WTC11 (cell line): Measurements from ENCODE around the gene PITPNM2. TPM values are rescaled to one million over a fixed set of nuclear protein-coding genes. Genes with fewer than 3 reads are reported as not detected.

Experiments
- ATAC-seq: fragments of 200-7000 bp; cut with Tn5 transposase; 2 replicates; pipeline ENCODE4 v1.10.0; 2021; ENCODE audit warnings: mild to moderate bottlenecking, moderate library complexity
- CTCF ChIA-PET: fragments of 300-600 bp; sonication (Branson Sonifier 250); formaldehyde crosslinking; loops from one replicate; lab custom pipeline; 2021; ENCODE audit warnings: antibody characterized with exemption; lab: Charles Lee
- POLR2A ChIA-PET: fragments of 350-600 bp; sonication (Branson Sonifier 250); formaldehyde crosslinking; loops from one replicate; lab custom pipeline; 2021; ENCODE audit warnings: antibody characterized with exemption; lab: Charles Lee
- DNase-seq: peaks from one replicate; pipeline ENCODE4 v3.0.0; 2021; ENCODE audit warnings: low spot score
- H3K27ac Mint-ChIP-seq: 2 replicates; pipeline ENCODE4 v1.8.0; 2021; ENCODE audit warnings: mixed read lengths
- H3K27me3 Mint-ChIP-seq: 2 replicates; pipeline ENCODE4 v1.8.0; 2021; ENCODE audit warnings: low read depth, mild to moderate bottlenecking, moderate library complexity, mixed read lengths
- H3K36me3 Mint-ChIP-seq: 2 replicates; pipeline ENCODE4 v1.8.0; 2021; ENCODE audit warnings: mixed read lengths
- H3K4me1 Mint-ChIP-seq: 2 replicates; pipeline ENCODE4 v1.8.0; 2022; ENCODE audit warnings: mixed read lengths
- H3K4me3 Mint-ChIP-seq: 2 replicates; pipeline ENCODE4 v1.8.0; 2021; ENCODE audit warnings: mild to moderate bottlenecking, moderate library complexity, mixed read lengths
- H3K9me3 Mint-ChIP-seq: 2 replicates; pipeline ENCODE4 v1.8.0; 2021; ENCODE audit warnings: mixed read lengths
- ARID4B ChIP-seq: sonication (generic); formaldehyde crosslinking; IDR thresholded peaks from 2 replicates; pipeline ENCODE4 v1.8.0; 2023; ENCODE audit warnings: missing genetic modification reagents, mild to moderate bottlenecking, borderline replicate concordance
- CDX4 ChIP-seq: fragments of 250-450 bp; sonication (Bioruptor Pico); IDR thresholded peaks from 2 replicates; pipeline ENCODE4 v1.9.0; 2021; ENCODE audit warnings: moderate library complexity, mild to moderate bottlenecking, inconsistent platforms, borderline replicate concordance
- FOXJ3 ChIP-seq: sonication (generic); formaldehyde crosslinking; IDR thresholded peaks from 2 replicates; pipeline ENCODE4 v1.9.0; 2021; ENCODE audit warnings: missing genetic modification reagents, mild to moderate bottlenecking, borderline replicate concordance
- FOXP1 ChIP-seq: sonication (generic); formaldehyde crosslinking; IDR thresholded peaks from 2 replicates; pipeline ENCODE4 v1.8.0; 2022; ENCODE audit warnings: missing genetic modification reagents, mild to moderate bottlenecking, moderate library complexity, borderline replicate concordance
- IRF1 ChIP-seq: sonication (generic); formaldehyde crosslinking; IDR thresholded peaks from 2 replicates; pipeline ENCODE4 v1.8.0; 2023; ENCODE audit warnings: missing genetic modification reagents
- JAZF1 ChIP-seq: fragments of 250-450 bp; sonication (Bioruptor Pico); IDR thresholded peaks from 2 replicates; pipeline ENCODE4 v1.9.0; 2021; ENCODE audit warnings: moderate library complexity, mild to moderate bottlenecking, inconsistent platforms
- MAX ChIP-seq: sonication (generic); formaldehyde crosslinking; IDR thresholded peaks from 2 replicates; pipeline ENCODE4 v1.8.0; 2022; ENCODE audit warnings: mild to moderate bottlenecking, missing genetic modification reagents
- PREB ChIP-seq: sonication (generic); formaldehyde crosslinking; IDR thresholded peaks from 2 replicates; pipeline ENCODE4 v1.8.1; 2022; ENCODE audit warnings: mild to moderate bottlenecking, missing genetic modification reagents, moderate library complexity, borderline replicate concordance
- PRRX2 ChIP-seq: fragments of 250-450 bp; sonication (Bioruptor Pico); IDR thresholded peaks from 2 replicates; pipeline ENCODE4 v1.8.0; 2021; ENCODE audit warnings: mild to moderate bottlenecking
- total RNA-seq: library from RNA; stranded (reverse); gene quantifications from 3 replicates; pipeline ENCODE4 v1.2.3, GENCODE V29; 2021

The PITPNM2 gene
- total RNA-seq, 1 experiment from 2014 or later, result 8.2 TPM

- Mint-ChIP-seq H3K36me3 (no peaks in the 10 kb centered on the region), H3K9me3 (no peaks in the 10 kb centered on the region), H3K4me1 (peaks cover 56% of the 10 kb centered on the region), H3K27ac (no peak overlapping the region), H3K27me3 (no peaks in the 10 kb centered on the region; the same call in 1 of the 2 replicates), H3K4me3 (no peak overlapping the region)
- no peak for ATAC-seq
- ChIA-PET CTCF (no interaction called here), POLR2A (no interaction called here)
- TF ChIP-seq CDX4 (CRISPR knock-in tag) (no peak), PRRX2 (CRISPR knock-in tag) (no peak), PREB (no peak), JAZF1 (CRISPR knock-in tag) (no peak), MAX (CRISPR knock-in tag) (no peak), IRF1 (no peak), FOXP1 (CRISPR knock-in tag) (no peak), FOXJ3 (no peak), ARID4B (CRISPR knock-in tag) (no peak)
- DNase-seq, result no peak
These were observed 49.4 kb downstream of the PITPNM2 start for GRCh38 chr12:123101526-123101925.

Other genes with a start within 250 kb of the PITPNM2 start
- gene ABCB9, start 184.6 kb downstream of the PITPNM2 start, total RNA-seq, result 4.8 to 6.3 TPM (median 5.8 TPM) in 3 replicates
- gene OGFOD2, start 175.8 kb downstream of the PITPNM2 start, total RNA-seq, result 17.3 to 28.1 TPM (median 23.9 TPM) in 3 replicates
- 133 to 150 TPM (median 146 TPM) in 3 replicates for gene ARL6IP4, start 170.4 kb downstream of the PITPNM2 start, total RNA-seq
- 47.5 to 59.0 TPM (median 52.8 TPM) in 3 replicates for gene MPHOSPH9, start 82.1 kb upstream of the PITPNM2 start, total RNA-seq
- 14.0 to 15.7 TPM (median 14.7 TPM) in 3 replicates for gene MTRFR, start 82.3 kb upstream of the PITPNM2 start, total RNA-seq
- 138 to 151 TPM (median 142 TPM) in 3 replicates for gene CDK2AP1, start 120.8 kb upstream of the PITPNM2 start, total RNA-seq
- gene SBNO1, start 213.8 kb upstream of the PITPNM2 start, total RNA-seq, result 42.9 to 52.2 TPM (median 43.5 TPM) in 3 replicates
- 20.4 to 28.0 TPM (median 24.0 TPM) in 3 replicates for gene KMT5A, start 233.0 kb upstream of the PITPNM2 start, total RNA-seq